Hepatocyte (in vitro differentiated cells): ENCODE data around the gene CYB561D2. TPM values are rescaled to one million over a fixed set of nuclear protein-coding genes. Genes with fewer than 3 reads are reported as not detected.

Experiments used
- DNase-seq: peaks from one replicate; pipeline ENCODE4 v3.0.0-alpha.2; 2016; ENCODE audit warnings: low spot score
- H2AFZ ChIP-seq: fragments of 200-600 bp; sonication (generic); 2 replicates; pipeline ENCODE4 v1.6.0; 2016; ENCODE audit warnings: antibody characterized with exemption, mild to moderate bottlenecking
- H3K27ac ChIP-seq: fragments of 200-600 bp; sonication (generic); 2 replicates; pipeline ENCODE4 v1.5.1; 2016; ENCODE audit warnings: mild to moderate bottlenecking
- H3K27me3 ChIP-seq: fragments of 200-600 bp; sonication (generic); 2 replicates; pipeline ENCODE4 v1.6.1; 2016
- H3K36me3 ChIP-seq: fragments of 200-600 bp; sonication (generic); replicated peaks from 2 replicates; pipeline ENCODE4 v1.5.1; 2016; ENCODE audit warnings: low read depth; ENCODE audit not compliant: insufficient read depth
- H3K4me1 ChIP-seq: fragments of 200-600 bp; sonication (generic); 2 replicates; pipeline ENCODE4 v1.5.1; 2016; ENCODE audit warnings: mild to moderate bottlenecking, moderate library complexity; ENCODE audit not compliant: insufficient read depth
- H3K4me2 ChIP-seq: fragments of 200-600 bp; sonication (generic); 2 replicates; pipeline ENCODE4 v1.6.0; 2016
- H3K4me3 ChIP-seq: fragments of 200-600 bp; sonication (generic); 2 replicates; pipeline ENCODE4 v1.5.1; 2016; ENCODE audit warnings: mild to moderate bottlenecking
- H3K79me2 ChIP-seq: fragments of 200-600 bp; sonication (generic); 2 replicates; pipeline ENCODE4 v1.6.0; 2017; ENCODE audit warnings: mild to moderate bottlenecking
- H3K9me2 ChIP-seq: fragments of 200-600 bp; sonication (generic); replicated peaks from 2 replicates; pipeline ENCODE4 v1.6.0; 2017; ENCODE audit warnings: mild to moderate bottlenecking; ENCODE audit not compliant: insufficient read depth
- H3K9me3 ChIP-seq: fragments of 200-600 bp; sonication (generic); 2 replicates; pipeline ENCODE4 v1.5.1; 2016; ENCODE audit warnings: low read depth, mild to moderate bottlenecking
- H4K20me1 ChIP-seq: fragments of 200-600 bp; sonication (generic); 2 replicates; pipeline ENCODE4 v1.6.0; 2016; ENCODE audit warnings: mild to moderate bottlenecking; ENCODE audit not compliant: insufficient read depth, poor library complexity, severe bottlenecking
- EZH2 ChIP-seq: fragments of 200-600 bp; sonication (generic); IDR thresholded peaks from 2 replicates; pipeline ENCODE4 v1.6.1; 2016; ENCODE audit warnings: antibody characterized with exemption, mild to moderate bottlenecking, borderline replicate concordance
- EZH2phosphoT487 ChIP-seq: fragments of 200-600 bp; sonication (generic); IDR thresholded peaks from one replicate; pipeline ENCODE4 v1.6.1; 2018; ENCODE audit warnings: antibody characterized with exemption, mild to moderate bottlenecking, low read depth, moderate library complexity; ENCODE audit not compliant: unreplicated experiment, severe bottlenecking
- WGBS: methylation state at CpG from one replicate; pipeline ENCODE4 v1.1.6; 2016; ENCODE audit warnings: low lambda C conversion rate; ENCODE audit errors: missing lambda C conversion rate; 5-methylcytosine and 5-hydroxymethylcytosine counted together
- polyA plus RNA-seq: library from polyadenylated mRNA; unstranded; fragments of >200 nt; fragmentation: Nextera tagmentation; extraction: Ambion mirVana; gene quantifications from 2 replicates; pipeline ENCODE4 v1.2.1, GENCODE V29; 2016
- total RNA-seq: library from RNA; depleted of rRNA; stranded (reverse); fragments of >200 nt; gene quantifications from 2 replicates; pipeline ENCODE4 v1.2.3, GENCODE V29; 2014
- TF ChIP-seq, protein P1 (sequence below): fragments of 200-600 bp; sonication (generic); IDR thresholded peaks from 2 replicates; pipeline ENCODE4 v1.5.1; 2016; ENCODE audit warnings: antibody characterized with exemption, mild to moderate bottlenecking; ENCODE audit not compliant: poor library complexity

CYB561D2 gene
- total and polyA plus RNA-seq, 2 experiments from 2014 or later, result 37.3 to 40.5 TPM

DNA sequence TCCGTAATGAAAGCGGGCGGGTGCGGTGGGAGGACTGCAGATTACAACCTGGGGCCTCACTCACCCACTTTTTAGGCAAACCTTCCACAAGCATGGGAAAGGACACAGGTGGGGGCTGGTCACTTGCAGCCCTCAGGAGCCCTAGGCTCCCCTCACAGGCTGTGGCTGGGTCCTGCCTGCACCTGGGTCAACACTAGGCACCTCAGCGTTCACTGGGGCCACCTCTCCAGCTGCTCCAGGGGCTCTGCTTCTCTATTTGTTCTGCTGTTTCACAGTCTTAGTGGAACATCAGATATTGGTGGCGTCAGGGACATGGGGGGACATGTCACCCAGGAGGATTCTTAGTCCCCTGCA, 38.7 kb downstream of the CYB561D2 start:
- Histone ChIP-seq H3K27me3 (no peaks in the 10 kb centered on the region), H2AFZ (no peak overlapping the region), H3K27ac (no peak overlapping the region), H3K79me2 (no peaks in the 10 kb centered on the region), H3K4me1 (no peaks in the 10 kb centered on the region), H3K9me2 (no peaks in the 10 kb centered on the region), H3K36me3 (no peaks in the 10 kb centered on the region), H4K20me1 (no peaks in the 10 kb centered on the region), H3K4me2 (no peak overlapping the region), H3K4me3 (no peak overlapping the region), H3K9me3 (no peaks in the 10 kb centered on the region)
- WGBS, result 86% methylated on average over 6 of the region's 6 CpGs
- no peak for DNase-seq
- TF ChIP-seq EZH2phosphoT487 (no peak), EZH2 (no peak)
- TF ChIP-seq, protein P1, sequence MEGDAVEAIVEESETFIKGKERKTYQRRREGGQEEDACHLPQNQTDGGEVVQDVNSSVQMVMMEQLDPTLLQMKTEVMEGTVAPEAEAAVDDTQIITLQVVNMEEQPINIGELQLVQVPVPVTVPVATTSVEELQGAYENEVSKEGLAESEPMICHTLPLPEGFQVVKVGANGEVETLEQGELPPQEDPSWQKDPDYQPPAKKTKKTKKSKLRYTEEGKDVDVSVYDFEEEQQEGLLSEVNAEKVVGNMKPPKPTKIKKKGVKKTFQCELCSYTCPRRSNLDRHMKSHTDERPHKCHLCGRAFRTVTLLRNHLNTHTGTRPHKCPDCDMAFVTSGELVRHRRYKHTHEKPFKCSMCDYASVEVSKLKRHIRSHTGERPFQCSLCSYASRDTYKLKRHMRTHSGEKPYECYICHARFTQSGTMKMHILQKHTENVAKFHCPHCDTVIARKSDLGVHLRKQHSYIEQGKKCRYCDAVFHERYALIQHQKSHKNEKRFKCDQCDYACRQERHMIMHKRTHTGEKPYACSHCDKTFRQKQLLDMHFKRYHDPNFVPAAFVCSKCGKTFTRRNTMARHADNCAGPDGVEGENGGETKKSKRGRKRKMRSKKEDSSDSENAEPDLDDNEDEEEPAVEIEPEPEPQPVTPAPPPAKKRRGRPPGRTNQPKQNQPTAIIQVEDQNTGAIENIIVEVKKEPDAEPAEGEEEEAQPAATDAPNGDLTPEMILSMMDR, result no peak

DNA sequence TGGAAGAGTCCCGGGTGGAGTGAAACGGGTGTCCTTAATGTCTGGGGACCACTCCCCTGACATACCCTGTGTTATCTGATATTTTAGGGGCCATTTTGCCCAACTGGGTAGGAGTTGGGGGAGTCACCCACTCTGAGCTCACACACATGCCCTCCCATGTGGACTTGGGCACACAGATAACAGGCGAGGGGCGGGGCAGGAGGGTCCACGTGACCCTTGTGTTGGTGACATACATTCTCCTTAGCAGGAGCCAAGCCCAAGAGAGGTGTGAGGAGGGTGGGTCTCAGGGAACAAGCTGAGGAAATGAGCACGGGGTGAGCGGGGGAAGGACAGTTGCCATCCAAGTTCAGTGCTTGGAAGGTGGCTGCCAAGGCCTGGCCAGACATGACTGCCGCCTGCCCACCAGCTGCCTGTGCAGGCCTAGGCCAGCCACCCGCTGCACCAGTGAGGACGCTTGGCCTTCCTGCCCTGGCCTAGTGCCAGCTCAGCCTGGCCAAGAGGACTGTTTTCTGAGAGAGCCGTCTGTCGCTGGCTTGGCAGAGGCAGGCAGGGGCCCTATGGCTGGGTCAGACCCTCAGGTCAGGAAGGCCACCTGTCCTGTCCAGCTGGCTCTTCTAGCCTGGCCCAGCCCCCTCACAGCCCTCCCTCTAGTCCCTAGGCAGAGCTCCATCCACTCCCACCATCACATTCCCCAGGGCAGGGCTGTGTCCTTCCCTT, 40.0 kb downstream of the CYB561D2 start:
- 83% methylated on average over 12 of the region's 12 CpGs for WGBS
- no peak overlapping the region for H3K27ac ChIP-seq
- no peaks in the 10 kb centered on the region for H3K79me2 ChIP-seq
- TF ChIP-seq EZH2phosphoT487 (no peak), EZH2 (no peak)
- TF ChIP-seq, protein P1, result no peak
- H3K4me3 ChIP-seq, result no peak overlapping the region
- no peaks in the 10 kb centered on the region for H3K9me2 ChIP-seq
- H4K20me1 ChIP-seq, result no peaks in the 10 kb centered on the region
- H3K4me1 ChIP-seq, result no peaks in the 10 kb centered on the region
- H3K36me3 ChIP-seq, result no peaks in the 10 kb centered on the region
- H3K27me3 ChIP-seq, result no peaks in the 10 kb centered on the region
- no peak overlapping the region for H2AFZ ChIP-seq
- DNase-seq, result peak; percentile 26
- no peak overlapping the region for H3K4me2 ChIP-seq
- H3K9me3 ChIP-seq, result no peaks in the 10 kb centered on the region

DNA sequence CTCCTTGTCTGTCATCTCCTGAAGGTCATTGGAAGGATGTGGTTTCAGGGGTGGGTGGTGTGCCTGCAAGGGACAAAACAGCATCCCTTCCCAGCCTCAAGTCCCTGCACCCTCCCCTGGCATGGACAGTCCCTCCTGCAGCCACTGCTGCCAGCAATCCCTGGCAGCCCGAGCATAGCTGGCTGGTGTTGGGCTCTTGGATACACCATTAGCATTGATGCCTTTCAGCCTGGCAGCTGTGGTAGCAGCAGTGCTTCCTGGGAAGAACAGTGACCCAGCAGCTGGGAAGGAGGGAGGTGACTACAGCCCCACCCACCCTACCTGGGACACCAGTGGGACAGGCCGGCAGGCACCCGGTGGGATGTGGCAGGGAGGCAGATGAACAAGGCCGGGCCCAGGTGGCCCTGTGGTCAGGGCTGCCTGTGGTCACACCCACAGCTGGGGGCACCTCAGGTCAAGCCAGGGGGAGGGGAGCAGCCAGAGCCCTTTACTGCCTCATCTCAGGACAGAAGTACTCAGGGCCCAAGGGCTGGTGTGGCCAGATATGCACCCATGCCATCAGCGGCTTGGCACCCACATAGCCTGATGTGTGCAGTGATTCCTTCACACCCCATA, 41.5 kb downstream of the CYB561D2 start:
- no peak overlapping the region for H3K27ac ChIP-seq
- H3K4me2 ChIP-seq, result no peak overlapping the region
- H4K20me1 ChIP-seq, result no peaks in the 10 kb centered on the region
- H3K4me3 ChIP-seq, result no peak overlapping the region
- H3K9me3 ChIP-seq, result no peaks in the 10 kb centered on the region
- 69% methylated on average over 5 of the region's 5 CpGs for WGBS
- H3K27me3 ChIP-seq, result no peaks in the 10 kb centered on the region
- H3K79me2 ChIP-seq, result no peaks in the 10 kb centered on the region
- TF ChIP-seq EZH2phosphoT487 (no peak), EZH2 (no peak)
- TF ChIP-seq, protein P1, result no peak
- no peaks in the 10 kb centered on the region for H3K36me3 ChIP-seq
- H2AFZ ChIP-seq, result no peak overlapping the region
- DNase-seq, result no peak
- no peaks in the 10 kb centered on the region for H3K4me1 ChIP-seq
- H3K9me2 ChIP-seq, result no peaks in the 10 kb centered on the region
